RPMI7951 (cell line): ENCODE results near the gene LRP1B. TPM values are rescaled to one million over a fixed set of nuclear protein-coding genes. Genes with fewer than 3 reads are reported as not detected.

ENCODE experiments used
- DNase-seq: peaks from one replicate; pipeline ENCODE4 v3.0.0-alpha.2; 2012; ENCODE audit warnings: low read depth
- total RNA-seq: library from RNA; depleted of rRNA; stranded (reverse); fragments of >200 nt; shearing (Covaris generic); gene quantifications from 2 replicates; pipeline ENCODE4 v1.2.3, GENCODE V29; 2014

The LRP1B gene
- total RNA-seq, 1 experiment from 2014 or later = not detected

DNA sequence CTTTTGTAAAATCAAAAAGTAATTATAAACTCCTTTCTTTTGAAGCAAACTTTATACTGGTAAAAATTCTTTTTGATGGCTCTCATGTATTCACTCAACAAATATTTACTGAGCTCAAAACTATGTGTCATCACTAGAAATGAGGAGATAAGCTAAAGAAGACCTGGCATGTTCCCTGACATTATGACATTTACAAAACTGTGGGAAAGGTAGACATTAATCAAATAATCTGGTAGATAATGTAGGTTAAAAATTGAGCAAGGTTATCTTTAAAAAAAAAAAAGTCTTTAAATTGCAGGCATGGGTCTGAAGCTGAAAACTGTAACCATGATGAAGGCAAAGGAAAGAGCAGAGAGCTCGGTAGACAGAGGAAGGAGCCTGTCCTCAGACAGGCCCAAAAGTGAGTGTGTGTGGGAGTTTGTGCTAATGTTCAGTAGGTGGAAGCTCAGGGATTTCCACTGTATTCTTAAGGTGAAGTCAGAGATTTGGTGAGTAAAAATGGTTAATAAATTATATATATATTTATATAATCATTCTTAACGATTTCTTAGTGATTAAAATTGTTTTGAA lies 612.9 kb downstream of the LRP1B start:
- no peak for DNase-seq

DNA sequence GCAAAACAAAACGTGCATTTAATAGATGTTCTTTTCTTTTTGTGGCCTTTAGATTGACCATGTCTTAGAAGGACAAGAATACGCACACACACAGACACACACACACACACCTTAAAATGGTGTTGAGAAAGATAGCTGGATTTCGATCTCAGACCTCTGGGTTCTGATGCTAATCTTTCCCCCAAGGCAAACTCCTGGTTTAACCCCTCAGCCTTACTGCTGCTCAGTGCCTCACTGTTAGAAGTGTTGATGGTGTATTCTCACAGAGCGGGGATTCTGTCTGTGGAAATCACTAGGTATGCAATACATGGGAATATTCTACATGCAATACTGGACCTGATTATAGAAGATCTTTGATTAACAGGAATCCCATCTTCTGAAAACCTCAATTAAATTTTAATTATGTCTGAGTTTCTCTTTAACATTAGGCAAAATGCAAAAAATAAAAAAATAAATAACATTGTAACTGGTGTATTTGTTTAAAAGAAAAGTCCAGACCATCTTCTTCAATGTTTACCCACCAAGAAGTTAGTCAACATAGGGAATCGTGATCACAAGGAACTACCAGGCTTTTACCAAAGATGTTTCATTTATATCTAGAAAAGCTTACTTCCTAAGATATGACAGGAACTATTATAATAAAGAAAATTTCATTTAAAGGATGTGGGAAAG lies 613.5 kb downstream of the LRP1B start:
- no peak for DNase-seq

GRCh38 chr2:141515931-141516330 lies 614.9 kb downstream of the LRP1B start:
- no peak for DNase-seq

DNA sequence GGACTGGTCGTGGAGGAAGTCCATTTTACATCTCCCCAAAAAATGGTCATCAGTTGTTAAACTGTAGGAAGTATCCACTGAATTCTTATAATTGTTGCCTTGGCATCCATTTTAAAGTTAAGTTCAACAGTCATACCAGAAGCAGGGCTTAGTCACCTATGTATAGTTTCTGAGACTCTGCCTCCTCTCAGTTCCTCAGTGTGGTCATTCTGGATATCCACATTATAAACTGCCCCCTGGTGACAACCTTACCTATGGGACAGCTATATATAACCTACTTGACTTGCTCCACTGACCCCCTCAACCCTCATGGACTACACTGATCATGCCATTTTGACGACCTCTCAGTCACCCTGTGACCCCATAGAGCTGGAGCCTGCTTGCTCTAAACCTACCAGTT lies 617.0 kb downstream of the LRP1B start:
- no peak for DNase-seq

DNA sequence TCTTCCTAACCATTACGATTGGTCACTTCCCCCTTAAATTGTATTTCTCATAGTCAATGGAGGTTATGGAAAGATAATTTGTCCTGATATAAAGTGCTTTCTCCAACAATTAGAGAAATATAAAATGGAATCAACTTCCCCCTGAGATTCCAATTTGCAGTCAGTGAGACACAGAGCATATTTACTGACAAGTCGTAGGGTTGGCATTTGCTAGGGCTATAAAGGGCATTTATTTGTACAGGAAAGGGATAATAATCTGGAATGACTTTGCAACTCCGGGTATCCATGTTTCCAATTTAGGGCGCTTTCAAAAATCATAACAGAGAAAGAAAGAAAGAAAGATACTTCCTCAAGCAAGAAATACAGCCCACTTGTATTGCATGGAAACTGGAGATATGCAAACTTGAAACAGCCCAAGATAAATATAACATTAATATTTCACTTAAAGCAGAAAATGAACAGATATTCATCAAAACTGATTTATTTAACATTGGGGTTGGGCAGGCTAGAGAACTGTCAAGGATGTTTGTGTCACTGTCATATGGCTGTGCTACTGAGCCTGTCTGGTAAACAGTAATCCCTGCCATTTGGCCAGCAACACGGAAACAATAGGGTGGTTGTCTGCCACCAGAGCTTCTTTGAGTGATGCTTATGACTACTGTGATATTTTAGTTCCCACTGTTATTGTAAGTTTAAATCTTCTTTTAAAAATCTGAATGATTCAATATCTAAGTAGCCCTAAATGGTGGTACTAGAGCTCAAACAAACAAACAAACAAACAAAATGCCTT lies 621.8 kb downstream of the LRP1B start:
- DNase-seq = no peak

GRCh38 chr2:141508086-141508752 lies 622.6 kb downstream of the LRP1B start:
- no peak for DNase-seq

- no peak for DNase-seq
Measured at GRCh38 chr2:141506135-141506534, 624.7 kb downstream of the LRP1B start.

DNA sequence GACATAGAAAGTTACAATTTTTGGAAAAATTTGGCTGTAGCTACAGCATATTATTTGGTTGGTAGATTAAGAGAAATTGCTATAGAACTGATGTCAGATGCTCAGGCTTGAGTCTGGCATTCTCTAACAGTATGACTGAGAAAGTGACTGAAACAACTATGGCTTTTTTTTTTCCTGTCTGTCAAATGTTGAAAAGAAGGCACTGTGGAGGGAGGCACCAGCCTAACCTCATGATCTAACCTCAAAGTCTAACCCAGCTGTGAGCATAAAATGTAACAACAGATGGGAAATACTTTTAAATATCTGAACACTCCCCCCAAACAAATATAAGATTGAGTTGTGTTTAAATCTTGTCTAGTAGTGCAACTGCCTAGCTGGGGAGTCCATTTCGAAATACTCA lies 629.1 kb downstream of the LRP1B start:
- no peak for DNase-seq

DNA sequence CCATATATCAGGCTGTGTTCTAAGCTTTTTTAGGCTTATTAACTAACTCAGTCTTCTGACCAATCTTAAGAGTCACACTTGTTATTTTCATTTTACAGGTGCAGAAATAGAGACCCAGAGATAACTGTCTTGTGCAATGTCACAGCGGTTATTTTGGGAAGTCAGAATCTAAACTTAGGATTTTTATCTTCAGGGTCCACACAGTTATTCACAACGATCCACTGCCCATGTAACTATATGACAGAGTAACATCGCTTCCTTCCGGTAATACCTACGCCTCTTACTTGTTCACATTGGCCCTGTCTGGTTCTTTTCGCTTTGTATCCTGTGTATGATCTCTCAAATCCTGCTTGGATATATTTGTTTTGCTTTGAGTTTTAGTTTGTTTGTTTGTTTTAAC lies 631.7 kb downstream of the LRP1B start:
- DNase-seq = no peak

DNA sequence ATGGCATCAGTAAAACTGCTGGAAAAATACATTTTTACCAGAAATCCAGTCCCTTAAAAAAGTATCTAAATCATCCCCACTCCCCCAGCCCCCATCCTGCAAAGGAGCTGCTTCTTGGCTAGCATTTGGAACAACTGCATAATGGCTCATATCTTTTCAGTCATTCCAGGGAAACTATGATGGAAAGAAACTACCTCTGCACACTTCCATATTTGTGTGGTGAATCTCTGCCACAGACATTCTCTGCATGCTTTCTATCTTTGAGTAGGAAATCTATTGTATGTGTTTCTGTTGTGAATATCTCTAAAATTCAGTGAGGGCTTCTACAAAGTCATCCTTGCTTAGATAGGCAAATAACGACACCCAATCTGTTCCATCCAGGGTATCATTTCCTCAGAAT lies 632.3 kb downstream of the LRP1B start:
- no peak for DNase-seq

DNA sequence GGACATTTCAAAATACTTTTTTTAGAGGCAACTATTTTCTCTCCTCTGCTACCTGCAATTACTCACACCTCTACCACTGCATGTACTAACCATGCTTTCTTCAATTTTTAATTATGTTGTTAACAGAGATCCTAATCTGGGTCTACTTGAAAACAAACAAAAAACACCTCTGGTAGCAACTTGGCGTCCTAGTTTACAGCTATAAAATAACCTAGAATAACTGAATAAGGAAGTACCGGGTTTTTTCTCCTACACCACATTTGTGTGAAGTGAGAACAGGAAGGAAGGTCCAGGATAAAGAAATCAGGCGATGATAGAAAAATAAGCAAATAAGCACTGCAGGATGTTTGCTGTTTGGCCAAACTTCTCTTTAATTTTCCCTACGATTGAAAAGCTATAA lies 633.5 kb downstream of the LRP1B start:
- DNase-seq = no peak

GRCh38 chr2:141496810-141497209 lies 634.0 kb downstream of the LRP1B start:
- no peak for DNase-seq

GRCh38 chr2:141493936-141494335 lies 636.9 kb downstream of the LRP1B start:
- no peak for DNase-seq

DNA sequence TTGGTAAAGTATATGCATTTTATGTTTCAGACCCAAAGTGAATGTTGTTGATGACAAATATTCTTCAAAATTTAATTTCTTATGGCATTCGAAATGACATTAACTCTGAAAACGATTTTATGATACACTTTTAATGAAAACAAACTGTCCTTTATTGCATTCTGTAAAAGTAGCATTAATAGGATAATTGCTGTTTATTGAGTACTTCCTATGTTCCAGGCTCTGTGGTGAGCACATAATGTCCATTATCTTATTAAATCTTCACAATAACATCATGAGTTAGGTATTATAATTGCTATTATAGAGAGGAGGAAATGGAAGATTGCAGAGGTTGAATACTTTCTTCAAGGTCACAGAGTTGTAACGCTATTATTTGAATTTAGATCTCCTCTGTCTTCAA lies 638.0 kb downstream of the LRP1B start:
- no peak for DNase-seq

- DNase-seq = no peak
Measured at GRCh38 chr2:141490886-141491285, 639.9 kb downstream of the LRP1B start.

DNA sequence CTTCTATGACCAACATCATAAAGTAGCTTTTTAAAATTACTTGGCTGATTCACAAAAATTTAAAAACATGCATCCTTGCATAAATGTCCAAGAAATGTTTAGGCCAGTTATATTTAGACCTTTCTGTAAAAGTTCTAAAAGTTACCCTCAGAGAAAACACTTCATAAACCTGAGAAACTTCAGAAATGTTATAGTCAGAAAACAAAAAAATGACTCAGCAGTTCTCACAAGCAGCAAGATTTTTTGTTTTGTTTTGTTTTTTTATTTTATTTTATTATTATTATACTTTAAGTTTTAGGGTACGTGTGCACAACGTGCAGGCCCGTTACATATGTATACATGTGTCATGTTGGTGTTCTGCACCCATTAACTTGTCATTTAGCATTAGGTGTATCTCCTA lies 648.1 kb downstream of the LRP1B start:
- no peak for DNase-seq

DNA sequence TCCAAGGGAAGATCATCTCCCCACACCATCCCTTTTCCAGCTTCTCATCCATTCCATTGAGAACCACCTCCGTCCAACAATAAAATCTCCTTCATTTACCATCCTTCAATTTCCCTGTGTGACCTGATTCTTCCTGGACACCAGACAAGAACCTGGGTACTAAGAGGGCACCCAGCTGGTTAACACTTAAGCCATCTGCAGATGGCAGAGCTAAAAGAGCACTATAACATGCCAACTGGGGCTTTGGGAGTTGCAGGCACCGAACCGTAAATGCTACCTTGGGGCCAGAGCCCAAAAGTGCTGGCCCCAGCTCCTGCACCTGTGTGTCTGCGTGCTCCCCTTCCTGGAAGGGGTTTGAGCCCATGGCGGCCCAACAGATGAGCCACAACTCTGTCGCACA lies 655.0 kb downstream of the LRP1B start:
- DNase-seq = no peak

DNA sequence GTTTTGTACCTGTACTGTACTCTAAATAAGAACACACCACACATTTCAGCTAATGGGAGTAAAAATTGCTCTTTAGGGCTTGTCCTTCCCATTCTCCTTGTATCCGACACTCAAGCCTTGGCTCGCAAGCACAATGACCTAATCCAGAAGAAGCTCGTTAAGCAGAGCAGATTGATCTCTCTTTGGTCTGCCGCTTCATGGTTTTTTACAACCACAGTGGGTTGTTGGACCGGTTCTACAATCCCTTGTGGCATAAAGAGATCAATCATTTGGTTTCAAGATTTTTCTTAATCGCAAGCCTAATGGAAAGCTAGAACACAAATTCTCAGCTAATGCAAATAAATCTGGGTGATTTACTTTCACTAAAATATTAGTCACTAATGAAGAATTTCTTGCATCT lies 662.1 kb downstream of the LRP1B start:
- DNase-seq = no peak

DNA sequence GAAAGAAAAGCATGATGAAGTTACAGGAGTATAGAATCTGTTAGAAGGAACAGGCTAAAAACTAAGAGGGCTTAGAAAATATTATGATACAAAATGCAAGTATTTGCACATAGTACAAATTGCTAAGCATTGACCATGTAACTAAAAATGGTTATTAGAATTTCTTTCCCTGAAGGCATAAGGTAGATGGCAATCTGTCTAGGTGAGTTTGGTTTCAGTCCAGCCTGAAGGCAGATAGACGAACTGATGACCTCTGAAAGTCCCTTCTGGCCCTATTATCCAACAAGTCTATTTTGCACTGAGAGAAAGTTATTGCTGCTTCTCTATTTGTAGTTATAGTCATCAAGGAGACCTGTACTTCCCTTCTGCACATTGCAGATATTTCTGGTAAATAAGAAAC lies 663.5 kb downstream of the LRP1B start:
- DNase-seq = no peak

DNA sequence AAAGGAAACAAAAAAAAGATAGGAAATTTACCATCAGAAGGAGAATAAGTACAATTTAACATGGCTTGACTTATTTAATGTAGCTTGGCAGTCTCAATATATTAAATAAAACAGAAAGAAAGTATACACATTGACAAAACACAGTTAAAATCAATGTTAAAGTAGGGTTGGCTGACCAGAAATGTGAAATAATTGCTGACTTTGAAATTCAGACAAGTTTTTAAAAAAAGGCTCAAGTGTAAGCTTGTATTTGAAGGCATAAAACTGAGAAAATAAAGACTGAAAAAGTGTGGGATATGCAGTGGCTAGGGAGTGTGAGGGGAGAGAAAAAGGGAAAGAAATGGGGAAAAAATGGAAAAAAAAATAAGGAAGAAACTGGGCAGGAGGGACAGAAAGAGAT lies 665.8 kb downstream of the LRP1B start:
- no peak for DNase-seq

DNA sequence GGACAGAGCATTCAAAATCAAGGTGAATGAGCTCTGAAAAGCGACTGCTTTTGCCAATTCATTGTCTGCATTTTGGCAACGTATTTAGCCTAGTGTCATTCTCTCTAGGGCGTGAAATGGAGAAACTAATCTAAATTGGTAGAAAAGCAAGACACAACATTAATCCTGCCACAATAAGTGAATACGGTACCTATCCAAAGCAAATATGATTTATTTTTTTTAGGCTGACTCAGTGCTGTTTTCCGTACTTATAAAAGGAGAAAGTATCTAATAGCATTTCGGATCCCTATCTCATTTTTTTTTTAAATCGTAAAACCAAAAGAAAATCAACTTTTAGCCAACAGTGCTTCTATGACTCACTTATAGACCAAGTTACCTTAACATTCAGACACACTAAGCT lies 672.5 kb downstream of the LRP1B start:
- DNase-seq = no peak

GRCh38 chr2:141455877-141456276 lies 674.9 kb downstream of the LRP1B start:
- DNase-seq = no peak
